ENCODE data around the gene APOBEC2.
"Not testable (repeated sequence)": the region's sequence is repeated elsewhere in the genome, so short reads cannot be mapped to it uniquely, and the experiment has no call there.

APOBEC2 gene

DNA sequence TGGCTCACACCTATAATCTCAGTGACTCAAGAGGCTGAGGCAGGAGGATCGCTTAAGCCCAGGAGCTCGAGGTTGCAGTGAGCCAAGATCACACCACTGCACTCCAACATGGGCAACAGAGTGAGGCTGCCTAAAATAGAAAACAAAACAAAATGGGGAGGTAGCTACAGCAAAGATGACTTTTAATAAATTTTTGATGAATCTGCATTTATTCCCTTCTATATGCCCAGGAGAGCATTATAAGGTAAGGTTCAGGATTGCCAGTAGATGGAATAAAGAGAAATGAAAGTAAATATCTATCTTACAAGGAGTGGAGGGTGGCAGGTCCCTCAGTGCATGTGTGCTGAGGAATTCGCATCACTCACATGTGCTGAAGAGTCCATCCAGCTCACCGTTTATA lies 38.2 kb upstream of the APOBEC2 start:
- POLR2A ChIA-PET: no interaction called here
- no peak overlapping the region for H3K27ac ChIP-seq (ENCODE audit: insufficient read depth in 1 of 2, low read depth in 1 of 2, low read length in 2 of 2, poor library complexity in 1 of 2, severe bottlenecking in 2 of 2)
- H3K36me3 ChIP-seq (ENCODE audit: control insufficient read depth in 4 of 4, insufficient read depth in 4 of 4, low read length in 3 of 4): no peaks in the 10 kb centered on the region
- no peaks in the 10 kb centered on the region for H3K4me1 ChIP-seq (ENCODE audit: control extremely low read depth in 1 of 4, control insufficient read depth in 4 of 4, insufficient read depth in 4 of 4, low read length in 3 of 4)
- peaks cover 0 to under 1% (median 0%) of the 10 kb centered on the region in 5 experiments for H3K9me3 ChIP-seq (ENCODE audit: control extremely low read depth in 1 of 5, control insufficient read depth in 4 of 5, insufficient read depth in 2 of 5, low read depth in 1 of 5, low read length in 4 of 5)
- CTCF ChIA-PET: interaction anchor here (0.8 to 2.4 kb wide), 5 partner anchors 10 to 103 kb away, joined by 3 to 9 read pairs (median 3); no protein-coding TSS in a partner anchor
- H3K4me3 ChIP-seq (ENCODE audit: control insufficient read depth in 1 of 7, extremely low read depth in 1 of 7, insufficient read depth in 4 of 7, low read depth in 2 of 7, low read length in 6 of 7): no peak overlapping the region
- WGBS (ENCODE audit: insufficient coverage): 96% methylated on average over 2 of the region's 4 CpGs
- no peaks in the 10 kb centered on the region for H3K27me3 ChIP-seq (replicated peaks in 2 of 5; ENCODE audit: control insufficient read depth in 4 of 5, insufficient read depth in 5 of 5, low read length in 4 of 5)
- no peak for DNase-seq

DNA sequence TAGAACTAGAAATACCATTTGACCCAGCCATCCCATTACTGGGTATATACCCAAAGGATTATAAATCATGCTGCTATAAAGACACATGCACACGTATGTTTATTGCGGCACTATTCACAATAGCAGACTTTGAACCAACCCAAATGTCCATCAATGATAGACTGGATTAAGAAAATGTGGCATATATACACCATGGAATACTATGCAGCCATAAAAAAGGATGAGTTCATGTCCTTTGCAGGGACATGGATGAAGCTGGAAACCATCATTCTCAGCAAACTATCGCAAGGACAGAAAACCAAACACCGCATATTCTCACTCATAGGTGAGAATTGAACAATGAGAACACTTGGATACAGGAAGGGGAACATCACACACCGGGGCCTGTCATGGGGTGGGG lies 37.1 kb upstream of the APOBEC2 start:
- 100% methylated on average over 1 of the region's 5 CpGs for WGBS (ENCODE audit: insufficient coverage)
- H3K4me3 ChIP-seq (ENCODE audit: control insufficient read depth in 1 of 7, extremely low read depth in 1 of 7, insufficient read depth in 4 of 7, low read depth in 2 of 7, low read length in 6 of 7); H3K27ac ChIP-seq (ENCODE audit: insufficient read depth in 1 of 2, low read depth in 1 of 2, low read length in 2 of 2, poor library complexity in 1 of 2, severe bottlenecking in 2 of 2); POLR2A ChIA-PET; H3K9me3 ChIP-seq (ENCODE audit: control extremely low read depth in 1 of 5, control insufficient read depth in 4 of 5, insufficient read depth in 2 of 5, low read depth in 1 of 5, low read length in 4 of 5); H3K36me3 ChIP-seq (ENCODE audit: control insufficient read depth in 4 of 4, insufficient read depth in 4 of 4, low read length in 3 of 4); H3K4me1 ChIP-seq (ENCODE audit: control extremely low read depth in 1 of 4, control insufficient read depth in 4 of 4, insufficient read depth in 4 of 4, low read length in 3 of 4); DNase-seq; H3K27me3 ChIP-seq (replicated peaks in 2 of 5; ENCODE audit: control insufficient read depth in 4 of 5, insufficient read depth in 5 of 5, low read length in 4 of 5): not testable (repeated sequence)
- CTCF ChIA-PET: interaction anchor here (1.7 to 2.4 kb wide), 2 partner anchors 12 to 22 kb away, joined by 3 to 9 read pairs; no protein-coding TSS in a partner anchor

DNA sequence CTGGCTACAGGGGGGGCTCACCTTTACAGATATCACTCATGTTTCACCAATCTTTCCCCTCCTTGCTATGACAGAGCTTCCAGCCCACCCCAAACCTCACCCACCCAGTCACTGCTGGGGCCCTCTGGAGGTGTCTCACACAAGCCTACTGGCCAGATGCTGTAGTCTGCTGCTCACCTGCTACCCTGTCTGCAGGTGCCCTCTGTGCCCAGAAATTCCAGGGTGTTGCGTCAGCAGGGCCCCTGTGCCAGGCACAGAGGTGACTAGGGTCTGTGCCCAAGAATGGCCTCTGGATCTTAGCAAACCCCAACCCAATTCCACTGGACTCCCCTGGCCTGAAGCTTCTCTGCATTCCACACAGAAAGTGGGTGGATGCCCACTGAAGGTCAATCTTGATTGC lies 35.3 kb upstream of the APOBEC2 start:
- H3K36me3 ChIP-seq (ENCODE audit: control insufficient read depth in 4 of 4, insufficient read depth in 4 of 4, low read length in 3 of 4): no peaks in the 10 kb centered on the region
- ChIA-PET POLR2A (no interaction called here), CTCF (interaction anchor here (1.2 kb wide), 1 partner anchor 11 kb away, joined by 3 read pairs; no protein-coding TSS in a partner anchor)
- 100% methylated on average over 1 of the region's 1 CpG for WGBS (ENCODE audit: insufficient coverage)
- H3K27ac ChIP-seq (ENCODE audit: insufficient read depth in 1 of 2, low read depth in 1 of 2, low read length in 2 of 2, poor library complexity in 1 of 2, severe bottlenecking in 2 of 2): no peak overlapping the region
- H3K9me3 ChIP-seq (ENCODE audit: control extremely low read depth in 1 of 5, control insufficient read depth in 4 of 5, insufficient read depth in 2 of 5, low read depth in 1 of 5, low read length in 4 of 5): peaks cover 0 to 10% (median 0%) of the 10 kb centered on the region in 5 experiments
- no peaks in the 10 kb centered on the region for H3K27me3 ChIP-seq (replicated peaks in 2 of 5; ENCODE audit: control insufficient read depth in 4 of 5, insufficient read depth in 5 of 5, low read length in 4 of 5)
- no peaks in the 10 kb centered on the region for H3K4me1 ChIP-seq (ENCODE audit: control extremely low read depth in 1 of 4, control insufficient read depth in 4 of 4, insufficient read depth in 4 of 4, low read length in 3 of 4)
- H3K4me3 ChIP-seq (ENCODE audit: control insufficient read depth in 1 of 7, extremely low read depth in 1 of 7, insufficient read depth in 4 of 7, low read depth in 2 of 7, low read length in 6 of 7): no peak overlapping the region
- DNase-seq: no peak

- CTCF ChIA-PET: interaction anchor here (2.0 to 2.4 kb wide), 2 partner anchors 9 to 13 kb away, joined by 5 to 6 read pairs; no protein-coding TSS in a partner anchor
- Histone ChIP-seq H3K36me3 (ENCODE audit: control insufficient read depth in 4 of 4, insufficient read depth in 4 of 4, low read length in 3 of 4) (peaks cover 0 to 2% (median 0%) of the 10 kb centered on the region in 4 experiments), H3K9me3 (ENCODE audit: control extremely low read depth in 1 of 5, control insufficient read depth in 4 of 5, insufficient read depth in 2 of 5, low read depth in 1 of 5, low read length in 4 of 5) (peaks cover 0 to 10% (median 0%) of the 10 kb centered on the region in 5 experiments), H3K27ac (ENCODE audit: insufficient read depth in 1 of 2, low read depth in 1 of 2, low read length in 2 of 2, poor library complexity in 1 of 2, severe bottlenecking in 2 of 2) (no peak overlapping the region), H3K27me3 (replicated peaks in 2 of 5; ENCODE audit: control insufficient read depth in 4 of 5, insufficient read depth in 5 of 5, low read length in 4 of 5) (no peaks in the 10 kb centered on the region), H3K4me3 (ENCODE audit: control insufficient read depth in 1 of 7, extremely low read depth in 1 of 7, insufficient read depth in 4 of 7, low read depth in 2 of 7, low read length in 6 of 7) (no peak overlapping the region), H3K4me1 (ENCODE audit: control extremely low read depth in 1 of 4, control insufficient read depth in 4 of 4, insufficient read depth in 4 of 4, low read length in 3 of 4) (peaks cover 0 to 14% (median 2%) of the 10 kb centered on the region in 4 experiments)
- no peak for DNase-seq
- POLR2A ChIA-PET: interaction anchor here (0.6 kb wide), 1 partner anchor 1509 kb away, joined by 3 read pairs; no protein-coding TSS in a partner anchor
- 96% methylated on average over 3 of the region's 3 CpGs for WGBS (ENCODE audit: insufficient coverage)
Measured at GRCh38 chr6:41021832-41022231, 31.2 kb upstream of the APOBEC2 start.

DNA sequence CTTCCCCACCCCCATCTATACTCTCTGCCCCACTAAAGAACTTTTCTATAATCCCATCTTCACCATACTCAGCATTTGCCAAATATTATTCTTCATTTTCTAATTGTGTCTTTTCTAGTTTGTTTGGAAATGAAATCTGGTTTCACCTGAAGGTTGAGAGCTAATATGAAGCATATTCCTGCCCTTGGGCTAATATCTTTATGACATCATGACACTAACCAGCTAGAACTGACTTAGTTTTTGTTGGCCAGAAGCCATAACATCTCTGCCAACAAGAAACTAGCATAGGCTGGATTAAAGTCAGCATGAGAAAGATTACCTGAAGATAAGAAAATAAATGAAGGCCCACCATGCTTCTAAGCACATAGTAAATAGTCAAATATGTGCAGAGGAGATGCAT lies 30.7 kb upstream of the APOBEC2 start:
- CTCF ChIA-PET: interaction anchor here (0.8 to 2.4 kb wide), 4 partner anchors 10 to 29 kb away, joined by 3 to 6 read pairs (median 4); no protein-coding TSS in a partner anchor
- H3K36me3 ChIP-seq (ENCODE audit: control insufficient read depth in 4 of 4, insufficient read depth in 4 of 4, low read length in 3 of 4): peaks cover 0 to 2% (median 0%) of the 10 kb centered on the region in 4 experiments
- POLR2A ChIA-PET: interaction anchor here (0.6 kb wide), 1 partner anchor 1508 kb away, joined by 3 read pairs; no protein-coding TSS in a partner anchor
- peaks cover 0 to 10% (median 0%) of the 10 kb centered on the region in 5 experiments for H3K9me3 ChIP-seq (ENCODE audit: control extremely low read depth in 1 of 5, control insufficient read depth in 4 of 5, insufficient read depth in 2 of 5, low read depth in 1 of 5, low read length in 4 of 5)
- H3K27ac ChIP-seq (ENCODE audit: insufficient read depth in 1 of 2, low read depth in 1 of 2, low read length in 2 of 2, poor library complexity in 1 of 2, severe bottlenecking in 2 of 2): no peak overlapping the region
- peaks cover 0 to 19% (median 7%) of the 10 kb centered on the region in 4 experiments for H3K4me1 ChIP-seq (ENCODE audit: control extremely low read depth in 1 of 4, control insufficient read depth in 4 of 4, insufficient read depth in 4 of 4, low read length in 3 of 4)
- H3K27me3 ChIP-seq (replicated peaks in 2 of 5; ENCODE audit: control insufficient read depth in 4 of 5, insufficient read depth in 5 of 5, low read length in 4 of 5): no peaks in the 10 kb centered on the region
- no peak for DNase-seq
- no peak overlapping the region for H3K4me3 ChIP-seq (ENCODE audit: control insufficient read depth in 1 of 7, extremely low read depth in 1 of 7, insufficient read depth in 4 of 7, low read depth in 2 of 7, low read length in 6 of 7)

DNA sequence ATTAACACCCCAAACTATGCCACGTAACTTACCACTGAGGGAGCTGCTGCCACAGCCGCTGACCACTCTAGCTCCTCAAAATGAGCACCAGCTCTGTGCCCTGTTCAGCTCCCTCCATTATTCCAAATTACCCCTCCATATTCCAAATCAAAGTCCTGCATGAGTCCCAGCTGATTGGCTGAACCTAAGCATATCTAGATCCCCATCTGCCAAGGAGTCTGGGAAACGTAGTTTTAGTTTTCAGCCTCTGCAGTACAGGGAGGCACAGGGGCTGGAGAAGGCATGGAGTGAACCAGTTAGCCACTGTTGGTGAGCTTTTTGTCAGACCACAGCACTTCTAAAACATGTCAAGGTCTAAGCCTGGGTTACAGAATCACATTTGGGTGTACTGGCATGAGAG lies 29.9 kb upstream of the APOBEC2 start:
- H3K27me3 ChIP-seq (replicated peaks in 2 of 5; ENCODE audit: control insufficient read depth in 4 of 5, insufficient read depth in 5 of 5, low read length in 4 of 5): no peaks in the 10 kb centered on the region
- no peak for DNase-seq
- WGBS (ENCODE audit: insufficient coverage): 97% methylated on average over 3 of the region's 3 CpGs
- H3K4me1 ChIP-seq (ENCODE audit: control extremely low read depth in 1 of 4, control insufficient read depth in 4 of 4, insufficient read depth in 4 of 4, low read length in 3 of 4): peaks cover 0 to 23% (median 14%) of the 10 kb centered on the region in 4 experiments
- ChIA-PET POLR2A (no interaction called here), CTCF (interaction anchor here (0.8 to 3.1 kb wide), 6 partner anchors 8 to 30 kb away, joined by 3 to 8 read pairs (median 4); no protein-coding TSS in a partner anchor)
- no peak overlapping the region for H3K27ac ChIP-seq (ENCODE audit: insufficient read depth in 1 of 2, low read depth in 1 of 2, low read length in 2 of 2, poor library complexity in 1 of 2, severe bottlenecking in 2 of 2)
- peaks cover 0 to 2% (median 0%) of the 10 kb centered on the region in 4 experiments for H3K36me3 ChIP-seq (ENCODE audit: control insufficient read depth in 4 of 4, insufficient read depth in 4 of 4, low read length in 3 of 4)
- H3K9me3 ChIP-seq (ENCODE audit: control extremely low read depth in 1 of 5, control insufficient read depth in 4 of 5, insufficient read depth in 2 of 5, low read depth in 1 of 5, low read length in 4 of 5): peaks cover 0 to 10% (median 0%) of the 10 kb centered on the region in 5 experiments
- H3K4me3 ChIP-seq (ENCODE audit: control insufficient read depth in 1 of 7, extremely low read depth in 1 of 7, insufficient read depth in 4 of 7, low read depth in 2 of 7, low read length in 6 of 7): no peak overlapping the region

DNA sequence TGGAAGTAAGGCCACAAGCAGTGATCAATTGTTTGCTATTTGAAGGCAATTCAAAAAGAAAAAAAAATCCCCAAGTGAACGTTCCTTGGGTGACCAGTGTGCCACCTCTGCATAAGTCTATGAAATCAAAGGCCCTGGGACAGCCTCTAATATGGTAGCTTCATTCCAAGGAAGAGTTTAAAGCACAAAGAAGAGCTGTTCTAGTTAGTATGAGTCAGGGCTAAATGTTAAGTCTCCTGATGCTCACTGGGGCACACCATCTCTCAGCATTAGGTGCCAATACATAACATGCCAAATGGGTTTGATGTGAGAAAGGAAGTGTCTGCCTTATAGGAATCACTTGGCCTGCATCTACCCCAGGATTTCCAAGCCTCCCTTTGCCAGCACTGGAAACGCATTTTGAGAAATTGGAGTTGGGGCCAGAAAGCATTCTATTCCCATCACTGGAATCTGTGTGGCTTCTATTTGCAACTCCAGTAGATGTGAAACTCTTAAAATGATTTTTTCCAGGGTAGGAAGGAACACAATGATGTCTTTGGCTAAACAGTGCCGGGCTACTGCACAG lies 27.0 kb upstream of the APOBEC2 start:
- ChIA-PET POLR2A (no interaction called here), CTCF (interaction anchor here (1.0 to 7.0 kb wide), 4 partner anchors 11 to 25 kb away, joined by 3 to 73 read pairs (median 14); partner anchors contain the start of gene UNC5CL)
- peaks cover 0 to 2% (median 0%) of the 10 kb centered on the region in 4 experiments for H3K36me3 ChIP-seq (ENCODE audit: control insufficient read depth in 4 of 4, insufficient read depth in 4 of 4, low read length in 3 of 4)
- H3K27me3 ChIP-seq (replicated peaks in 2 of 5; ENCODE audit: control insufficient read depth in 4 of 5, insufficient read depth in 5 of 5, low read length in 4 of 5): no peaks in the 10 kb centered on the region
- no peak for DNase-seq
- H3K27ac ChIP-seq (ENCODE audit: insufficient read depth in 1 of 2, low read depth in 1 of 2, low read length in 2 of 2, poor library complexity in 1 of 2, severe bottlenecking in 2 of 2): no peak overlapping the region
- WGBS (ENCODE audit: insufficient coverage): 86% methylated on average over 3 of the region's 3 CpGs
- H3K4me1 ChIP-seq (ENCODE audit: control extremely low read depth in 1 of 4, control insufficient read depth in 4 of 4, insufficient read depth in 4 of 4, low read length in 3 of 4): peaks cover 0 to 37% (median 26%) of the 10 kb centered on the region in 4 experiments
- H3K9me3 ChIP-seq (ENCODE audit: control extremely low read depth in 1 of 5, control insufficient read depth in 4 of 5, insufficient read depth in 2 of 5, low read depth in 1 of 5, low read length in 4 of 5): no peaks in the 10 kb centered on the region
- no peak overlapping the region for H3K4me3 ChIP-seq (ENCODE audit: control insufficient read depth in 1 of 7, extremely low read depth in 1 of 7, insufficient read depth in 4 of 7, low read depth in 2 of 7, low read length in 6 of 7)
